ENCODE data around the gene OR6K2.
"Not testable (repeated sequence)": the region's sequence is repeated elsewhere in the genome, so short reads cannot be mapped to it uniquely, and the experiment has no call there.

The OR6K2 gene

GRCh38 chr1:158700552-158700951, at the start of gene OR6K2:
Gene OR6K2, minus strand, starts transcription at chr1:158700652. Its CDS starts 0 bp downstream, at chr1:158700652.
- no peak for DNase-seq (ENCODE audit: low read depth in 2 of 2)

GRCh38 chr1:158735848-158736247, 35.4 kb upstream of the OR6K2 start:
- DNase-seq (ENCODE audit: low read depth in 2 of 2): no peak

- DNase-seq (ENCODE audit: low read depth in 2 of 2): no peak
These were observed 32.1 kb upstream of the OR6K2 start for GRCh38 chr1:158732524-158732923.

GRCh38 chr1:158731707-158732106, 31.3 kb upstream of the OR6K2 start:
- DNase-seq (ENCODE audit: low read depth in 2 of 2): no peak

GRCh38 chr1:158730453-158730852, 30.0 kb upstream of the OR6K2 start:
- DNase-seq (ENCODE audit: low read depth in 2 of 2): no peak

- DNase-seq (ENCODE audit: low read depth in 2 of 2): no peak
These were observed 28.2 kb upstream of the OR6K2 start for GRCh38 chr1:158728510-158729225.

GRCh38 chr1:158724442-158724841, 24.0 kb upstream of the OR6K2 start:
- no peak for DNase-seq (ENCODE audit: low read depth in 2 of 2)

GRCh38 chr1:158720620-158721019, 20.2 kb upstream of the OR6K2 start, which contains the start of gene OR6K3:
Gene OR6K3, minus strand, starts transcription at chr1:158720720. Its CDS starts 2,605 bp downstream, at chr1:158718115.
- no peak for DNase-seq (ENCODE audit: low read depth in 2 of 2)

GRCh38 chr1:158719664-158720063, 19.2 kb upstream of the OR6K2 start:
- no peak for DNase-seq (ENCODE audit: low read depth in 2 of 2)

- no peak for DNase-seq (ENCODE audit: low read depth in 2 of 2)
These were observed 16.9 kb upstream of the OR6K2 start for GRCh38 chr1:158717344-158717743.

GRCh38 chr1:158716335-158716734, 15.9 kb upstream of the OR6K2 start:
- DNase-seq (ENCODE audit: low read depth in 2 of 2): no peak

- no peak for DNase-seq (ENCODE audit: low read depth in 2 of 2)
These were observed 14.3 kb upstream of the OR6K2 start for GRCh38 chr1:158714754-158715153.

- DNase-seq (ENCODE audit: low read depth in 2 of 2): no peak
These were observed 10.6 kb upstream of the OR6K2 start for GRCh38 chr1:158711098-158711497.

GRCh38 chr1:158706096-158706495, 5.6 kb upstream of the OR6K2 start:
- no peak for DNase-seq (ENCODE audit: low read depth in 2 of 2)

- DNase-seq (ENCODE audit: low read depth in 2 of 2): no peak
These were observed 5.9 kb downstream of the OR6K2 start for GRCh38 chr1:158694596-158694995.

- no peak for DNase-seq (ENCODE audit: low read depth in 2 of 2)
These were observed 8.1 kb downstream of the OR6K2 start for GRCh38 chr1:158692356-158692755.

GRCh38 chr1:158691907-158692306, 8.5 kb downstream of the OR6K2 start:
- DNase-seq (ENCODE audit: low read depth in 2 of 2): no peak

GRCh38 chr1:158691149-158691548, 9.3 kb downstream of the OR6K2 start:
- not testable (repeated sequence) for DNase-seq (ENCODE audit: low read depth in 2 of 2)

- DNase-seq (ENCODE audit: low read depth in 2 of 2): no peak
These were observed 10.6 kb downstream of the OR6K2 start for GRCh38 chr1:158689875-158690274.

- DNase-seq (ENCODE audit: low read depth in 2 of 2): no peak
These were observed 11.3 kb downstream of the OR6K2 start for GRCh38 chr1:158689110-158689509.

GRCh38 chr1:158688343-158688742, 12.1 kb downstream of the OR6K2 start:
- DNase-seq (ENCODE audit: low read depth in 2 of 2): not testable (repeated sequence)

GRCh38 chr1:158687037-158687436, 13.4 kb downstream of the OR6K2 start:
- DNase-seq (ENCODE audit: low read depth in 2 of 2): no peak

GRCh38 chr1:158686111-158687009, 14.1 kb downstream of the OR6K2 start, which contains the start of gene SPTA1:
Gene SPTA1, minus strand, starts transcription at chr1:158686715. Its CDS starts 198 bp downstream, at chr1:158686517.
- no peak for DNase-seq (ENCODE audit: low read depth in 2 of 2)
